Astrocyte (in vitro differentiated cells and primary cell): Measurements from ENCODE around the gene TPD52L1. TPM values are rescaled to one million over a fixed set of nuclear protein-coding genes. Genes with fewer than 3 reads are reported as not detected.

Experiments
- DNase-seq: peaks from one replicate; pipeline ENCODE4 v3.0.0-alpha.2; 2010; ENCODE audit warnings: low read depth
- FAIRE-seq: peaks from 2 replicates; lab custom pipeline; 2011; peaks lifted over from hg19 to GRCh38; lab: Jason Lieb, UNC
- H2AFZ ChIP-seq: 2 replicates; pipeline ENCODE4 v1.6.0; 2012; ENCODE audit warnings: low read depth, low read length, inconsistent platforms
- H3K27ac ChIP-seq: 2 replicates; pipeline ENCODE4 v1.5.1; 2011; ENCODE audit warnings: low read depth, low read length, inconsistent platforms
- H3K27me3 ChIP-seq: 2 replicates; pipeline ENCODE4 v1.6.0; 2011; ENCODE audit warnings: low read length, inconsistent platforms; ENCODE audit not compliant: insufficient read depth
- H3K36me3 ChIP-seq: 2 replicates; pipeline ENCODE4 v1.5.1; 2011; ENCODE audit warnings: low read length, inconsistent platforms; ENCODE audit not compliant: insufficient read depth
- H3K4me1 ChIP-seq: 2 replicates; pipeline ENCODE4 v1.5.1; 2011; ENCODE audit warnings: low read length, inconsistent platforms; ENCODE audit not compliant: insufficient read depth
- H3K4me2 ChIP-seq: 2 replicates; pipeline ENCODE4 v1.6.0; 2012; ENCODE audit warnings: low read length, inconsistent platforms
- H3K4me3 ChIP-seq: 2 replicates; pipeline ENCODE4 v1.5.1; 2011; ENCODE audit warnings: low read depth, mild to moderate bottlenecking, low read length, inconsistent platforms; ENCODE audit not compliant: insufficient read depth
- H3K79me2 ChIP-seq: 2 replicates; pipeline ENCODE4 v1.6.0; 2012; ENCODE audit warnings: mild to moderate bottlenecking, low read length, inconsistent platforms; ENCODE audit not compliant: insufficient read depth
- H3K9ac ChIP-seq: 2 replicates; pipeline ENCODE4 v1.6.0; 2012; ENCODE audit warnings: mild to moderate bottlenecking, low read length, inconsistent platforms
- H3K9me3 ChIP-seq: 2 replicates; pipeline ENCODE4 v1.5.1; 2012; ENCODE audit warnings: low read depth, mild to moderate bottlenecking, low read length, inconsistent platforms; ENCODE audit not compliant: insufficient read depth
- H4K20me1 ChIP-seq: 2 replicates; pipeline ENCODE4 v1.6.0; 2012; ENCODE audit warnings: low read length, inconsistent platforms; ENCODE audit not compliant: insufficient read depth
- H3K27ac Mint-ChIP-seq: one replicate; pipeline ENCODE4 v1.8.0; 2021; ENCODE audit warnings: mild to moderate bottlenecking, mixed read lengths; ENCODE audit not compliant: unreplicated experiment
- H3K27me3 Mint-ChIP-seq: one replicate; pipeline ENCODE4 v1.8.0; 2021; ENCODE audit warnings: low read depth, mixed read lengths; ENCODE audit not compliant: unreplicated experiment
- H3K36me3 Mint-ChIP-seq: one replicate; pipeline ENCODE4 v1.8.0; 2021; ENCODE audit warnings: low read depth, mixed read lengths; ENCODE audit not compliant: unreplicated experiment
- H3K4me1 Mint-ChIP-seq: one replicate; pipeline ENCODE4 v1.8.0; 2021; ENCODE audit warnings: low read depth, mixed read lengths; ENCODE audit not compliant: unreplicated experiment
- H3K4me3 Mint-ChIP-seq: one replicate; pipeline ENCODE4 v1.8.0; 2021; ENCODE audit warnings: mild to moderate bottlenecking, moderate library complexity, mixed read lengths; ENCODE audit not compliant: unreplicated experiment
- H3K9me3 Mint-ChIP-seq: one replicate; pipeline ENCODE4 v1.8.0; 2021; ENCODE audit warnings: mild to moderate bottlenecking, mixed read lengths; ENCODE audit not compliant: unreplicated experiment
- CTCF ChIP-seq: IDR thresholded peaks from 2 replicates; pipeline ENCODE4 v1.5.1; 2011; ENCODE audit warnings: low read depth, mild to moderate bottlenecking, inconsistent platforms, low read length, moderate library complexity; ENCODE audit not compliant: insufficient read depth
- EZH2 ChIP-seq: IDR thresholded peaks from 2 replicates; pipeline ENCODE4 v1.6.1; 2012; ENCODE audit warnings: mild to moderate bottlenecking, low read length, inconsistent platforms; ENCODE audit not compliant: insufficient read depth
- total RNA-seq: library from RNA; stranded (reverse); gene quantifications from 2 replicates; pipeline ENCODE4 v1.2.1, GENCODE V29; 2021

The TPD52L1 gene
- total RNA-seq, 1 donor from 2014 or later = 32.8 TPM

- no peak overlapping the region for H3K4me3 ChIP-seq
- H3K9me3 ChIP-seq = no peaks in the 10 kb centered on the region
- Mint-ChIP-seq H3K27me3 (no peaks in the 10 kb centered on the region), H3K9me3 (no peaks in the 10 kb centered on the region), H3K27ac (no peak overlapping the region), H3K4me1 (peaks cover 6% of the 10 kb centered on the region), H3K4me3 (no peak overlapping the region), H3K36me3 (no peaks in the 10 kb centered on the region)
- H2AFZ ChIP-seq = no peak overlapping the region
- no peaks in the 10 kb centered on the region for H3K36me3 ChIP-seq
- DNase-seq (no peak), FAIRE-seq (no peak)
- H3K9ac ChIP-seq = no peak overlapping the region
- H3K27ac ChIP-seq = no peak overlapping the region
- no peak overlapping the region for H3K4me2 ChIP-seq
- no peaks in the 10 kb centered on the region for H3K27me3 ChIP-seq
- no peaks in the 10 kb centered on the region for H4K20me1 ChIP-seq
- H3K79me2 ChIP-seq = no peaks in the 10 kb centered on the region
- TF ChIP-seq EZH2 (no peak), CTCF (no peak)
- peaks cover 3% of the 10 kb centered on the region for H3K4me1 ChIP-seq
Measured at GRCh38 chr6:125216015-125216414, 62.4 kb downstream of the TPD52L1 start.

- FAIRE-seq = no peak
- Mint-ChIP-seq H3K9me3 (no peaks in the 10 kb centered on the region), H3K4me1 (peaks cover 7% of the 10 kb centered on the region), H3K27ac (no peak overlapping the region), H3K36me3 (no peaks in the 10 kb centered on the region), H3K27me3 (no peaks in the 10 kb centered on the region), H3K4me3 (no peak overlapping the region)
- Histone ChIP-seq H2AFZ (no peak overlapping the region), H3K27ac (no peak overlapping the region), H3K4me1 (peaks cover 3% of the 10 kb centered on the region), H3K9ac (no peak overlapping the region), H3K9me3 (no peaks in the 10 kb centered on the region), H3K27me3 (no peaks in the 10 kb centered on the region), H3K4me3 (no peak overlapping the region), H3K36me3 (no peaks in the 10 kb centered on the region), H3K79me2 (no peaks in the 10 kb centered on the region), H3K4me2 (no peak overlapping the region), H4K20me1 (no peaks in the 10 kb centered on the region)
- no peak for DNase-seq
- TF ChIP-seq CTCF (no peak), EZH2 (no peak)
Measured at GRCh38 chr6:125217369-125217768, 63.8 kb downstream of the TPD52L1 start.

- H4K20me1 ChIP-seq = no peaks in the 10 kb centered on the region
- TF ChIP-seq CTCF = no peak
- TF ChIP-seq EZH2 = no peak
- no peak overlapping the region for H3K4me3 Mint-ChIP-seq
- H3K4me1 ChIP-seq = no peaks in the 10 kb centered on the region
- H3K27me3 Mint-ChIP-seq = no peaks in the 10 kb centered on the region
- no peaks in the 10 kb centered on the region for H3K79me2 ChIP-seq
- DNase-seq = no peak
- no peaks in the 10 kb centered on the region for H3K36me3 ChIP-seq
- H2AFZ ChIP-seq = no peak overlapping the region
- no peak overlapping the region for H3K9ac ChIP-seq
- no peaks in the 10 kb centered on the region for H3K27me3 ChIP-seq
- no peak for FAIRE-seq
- H3K4me2 ChIP-seq = no peak overlapping the region
- H3K27ac Mint-ChIP-seq = no peak overlapping the region
- peaks cover 13% of the 10 kb centered on the region for H3K4me1 Mint-ChIP-seq
- H3K4me3 ChIP-seq = no peak overlapping the region
- no peak overlapping the region for H3K27ac ChIP-seq
- H3K9me3 Mint-ChIP-seq = no peaks in the 10 kb centered on the region
- H3K36me3 Mint-ChIP-seq = no peaks in the 10 kb centered on the region
- no peaks in the 10 kb centered on the region for H3K9me3 ChIP-seq
Measured at GRCh38 chr6:125217992-125218391, 64.4 kb downstream of the TPD52L1 start.
